GM12891 (cell line): ENCODE measurements around the gene C2orf92.

Source experiments
- POLR2A ChIP-seq: IDR thresholded peaks from 2 replicates; pipeline ENCODE4 v1.6.1; 2011; ENCODE audit warnings: low read depth, low read length, control low read depth
- POLR2AphosphoS5 ChIP-seq: IDR thresholded peaks from 2 replicates; pipeline ENCODE4 v1.6.1; 2011; ENCODE audit warnings: low read depth, low read length, control low read depth
- SPI1 ChIP-seq: IDR thresholded peaks from 2 replicates; pipeline ENCODE4 v1.6.1; 2011; ENCODE audit warnings: low read depth, low read length, control low read depth

DNA sequence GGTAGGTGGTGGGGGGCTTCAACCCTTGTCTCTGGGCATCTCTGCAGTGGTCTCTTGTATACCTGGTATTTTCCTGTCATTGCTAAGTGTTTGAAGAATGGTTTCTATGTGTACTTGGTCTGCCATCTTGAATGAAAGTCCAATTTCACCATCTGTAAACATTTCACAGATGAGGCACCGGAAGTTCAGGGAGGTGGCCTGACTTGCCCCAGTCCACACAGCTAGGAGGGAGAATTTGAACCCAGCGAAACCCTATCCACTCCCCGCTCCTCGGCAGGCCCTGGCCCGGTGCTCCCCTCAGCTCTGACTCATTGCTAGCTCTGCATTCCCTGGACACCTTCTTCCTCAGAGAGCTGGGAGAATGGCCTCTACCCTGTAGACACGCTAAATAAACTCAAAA is 74.4 kb downstream of the C2orf92 start:
- TF ChIP-seq POLR2A (no peak), SPI1 (no peak), POLR2AphosphoS5 (no peak)
